ENCODE data around the gene CAMK2B.
"Not testable (repeated sequence)": the region's sequence is repeated elsewhere in the genome, so short reads cannot be mapped to it uniquely, and the experiment has no call there.

The CAMK2B gene

DNA sequence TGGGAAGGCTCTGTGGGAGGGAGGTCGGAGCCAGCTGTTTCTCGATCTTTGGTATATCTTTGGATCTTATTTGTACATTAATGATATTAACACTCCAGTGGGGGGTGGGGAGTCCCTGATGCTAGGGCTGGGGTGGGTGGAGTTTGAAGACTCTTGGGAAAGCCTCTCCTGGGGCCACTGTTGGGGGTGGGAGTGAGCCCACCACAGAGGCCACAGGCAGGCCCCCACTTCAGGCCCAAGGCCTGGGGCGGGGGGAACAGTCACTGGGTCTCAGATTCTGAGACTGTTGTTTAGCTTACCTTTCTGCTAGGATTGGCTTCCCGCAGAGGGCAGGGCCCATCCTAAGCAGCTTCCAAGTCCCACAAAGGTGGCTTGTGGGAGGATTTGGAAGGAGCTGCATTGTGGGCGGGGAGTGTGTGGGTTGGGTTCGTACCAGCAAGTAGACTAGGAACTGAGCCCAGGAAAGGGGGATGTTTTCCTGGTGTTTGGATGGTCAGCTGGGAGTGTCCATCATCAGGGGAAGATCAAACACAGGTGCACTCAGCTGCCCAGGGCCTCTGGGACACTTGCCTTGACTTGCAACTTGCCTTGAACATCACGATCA is 112.7 kb downstream of the CAMK2B start:
- no peak for DNase-seq

DNA sequence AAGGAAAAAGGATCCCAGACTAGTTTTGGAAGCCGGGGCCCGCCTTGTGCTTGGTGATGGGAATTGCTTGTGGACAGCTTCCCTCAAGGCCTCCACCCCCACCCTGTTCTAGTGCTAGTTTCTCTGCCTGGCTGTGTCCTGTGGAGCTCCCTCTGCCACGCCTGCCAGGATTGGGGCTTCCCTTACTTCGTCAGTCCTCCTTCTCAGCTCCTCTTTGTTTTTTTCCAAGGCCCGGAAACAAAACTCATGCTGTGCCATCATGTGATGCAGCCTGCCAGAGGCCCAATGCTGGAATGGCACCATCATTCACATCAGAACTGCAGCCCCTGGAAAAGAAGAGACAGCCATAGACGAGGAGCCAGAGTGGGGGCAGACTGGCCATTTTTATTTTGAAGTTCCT is 113.4 kb downstream of the CAMK2B start:
- DNase-seq = no peak

DNA sequence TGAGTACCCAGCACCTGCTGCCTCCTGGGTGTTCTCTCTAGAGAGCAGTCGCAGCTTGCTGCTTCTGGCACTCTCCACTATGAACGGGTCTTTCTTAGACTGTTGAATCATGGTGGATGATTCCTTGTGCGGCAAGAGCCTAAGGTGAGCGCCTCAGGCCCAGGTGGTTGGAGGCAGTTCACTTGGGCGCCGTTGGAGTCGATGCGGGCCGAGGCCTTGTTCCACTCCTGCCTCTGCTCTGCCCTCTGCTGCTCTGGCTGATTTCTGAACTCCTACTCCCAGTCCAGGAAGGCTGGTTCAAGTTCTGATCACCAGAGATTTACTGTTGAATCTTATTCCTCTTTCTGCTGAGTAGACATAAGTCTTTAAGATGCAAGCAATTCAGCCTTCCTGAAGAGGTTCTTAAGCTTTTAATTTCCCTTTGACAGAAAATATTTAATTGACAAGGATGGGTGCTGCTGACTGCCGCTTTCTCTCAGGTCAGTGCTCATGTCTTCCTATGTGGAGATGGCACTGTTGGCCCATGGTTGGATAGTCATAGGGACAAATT is 114.2 kb downstream of the CAMK2B start:
- DNase-seq = no peak

DNA sequence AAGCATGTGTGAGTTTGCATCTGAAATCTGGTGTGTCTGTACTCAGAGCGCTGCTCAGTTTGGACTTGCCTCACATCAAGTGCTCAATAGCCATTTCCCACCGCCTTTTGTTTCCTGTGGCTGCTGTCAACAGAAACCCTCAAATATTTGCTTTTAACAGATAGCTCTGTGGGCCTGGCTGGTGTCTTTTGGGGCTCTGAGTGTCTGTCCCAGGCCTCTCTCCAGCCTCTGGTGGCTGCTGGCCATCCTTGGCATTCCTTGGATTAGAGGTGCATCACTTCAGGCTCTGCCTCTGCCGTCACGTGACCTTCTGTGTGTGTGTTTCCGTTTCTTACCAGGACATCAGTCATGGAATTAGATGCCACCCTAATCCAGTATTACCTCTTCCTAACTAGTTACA is 115.3 kb downstream of the CAMK2B start:
- no peak for DNase-seq

DNA sequence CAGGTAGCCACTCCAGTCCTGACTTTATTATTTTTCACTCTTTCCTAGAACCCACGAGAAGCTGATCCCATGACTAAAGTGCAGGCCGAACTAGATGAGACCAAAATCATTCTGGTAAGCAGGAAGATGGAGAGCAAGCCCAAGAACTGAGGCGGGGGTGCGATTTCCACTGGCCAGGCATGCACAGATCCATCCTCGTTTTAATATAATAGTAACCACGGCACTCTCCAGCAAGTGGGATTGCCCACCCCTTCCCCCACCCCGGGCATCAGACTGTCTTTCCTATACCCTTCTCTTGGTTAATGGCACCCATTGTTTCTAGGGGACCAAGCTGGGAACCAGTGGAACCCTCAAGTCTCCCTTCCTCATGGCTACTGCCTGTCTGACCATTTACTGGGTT is 117.3 kb downstream of the CAMK2B start:
- DNase-seq = no peak

DNA sequence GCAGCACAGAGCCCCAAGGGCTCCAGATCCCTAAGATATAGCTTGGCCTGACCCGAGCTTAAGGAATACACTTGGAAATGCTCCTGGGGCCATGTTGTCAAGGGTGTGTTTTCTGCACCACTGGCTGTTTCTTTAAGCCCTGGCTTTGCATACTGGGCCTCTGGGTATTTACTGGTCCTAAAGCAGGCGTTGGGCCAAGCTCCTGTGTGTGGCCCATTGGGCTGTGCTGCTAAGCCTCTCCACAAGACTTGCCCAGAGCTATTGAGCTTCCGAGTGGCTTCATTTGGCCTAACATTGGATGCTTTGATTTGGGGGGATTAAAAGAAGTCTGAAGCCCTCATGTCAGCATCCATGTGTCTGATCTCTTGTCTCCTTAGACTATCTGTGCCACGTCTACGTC is 119.4 kb downstream of the CAMK2B start:
- DNase-seq = no peak

DNA sequence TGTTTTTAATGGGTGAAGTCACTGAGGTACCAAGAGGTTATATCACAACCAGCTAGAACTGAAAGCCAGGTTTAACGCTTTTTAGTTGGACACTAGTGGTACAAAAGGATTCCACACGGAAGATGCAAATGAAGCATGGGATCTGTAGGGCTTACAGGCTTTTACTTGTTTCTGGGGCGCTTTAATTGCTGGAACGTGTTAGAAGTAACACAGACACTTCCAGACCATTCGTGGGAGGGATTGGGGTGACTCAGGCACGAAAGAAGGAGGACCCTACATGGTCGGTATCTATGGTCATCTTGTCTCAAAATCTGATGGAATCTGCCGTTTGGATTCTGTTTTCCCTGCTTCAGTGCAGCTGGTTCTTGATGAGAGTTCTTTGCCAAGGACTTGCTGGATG is 123.6 kb downstream of the CAMK2B start:
- DNase-seq = no peak

DNA sequence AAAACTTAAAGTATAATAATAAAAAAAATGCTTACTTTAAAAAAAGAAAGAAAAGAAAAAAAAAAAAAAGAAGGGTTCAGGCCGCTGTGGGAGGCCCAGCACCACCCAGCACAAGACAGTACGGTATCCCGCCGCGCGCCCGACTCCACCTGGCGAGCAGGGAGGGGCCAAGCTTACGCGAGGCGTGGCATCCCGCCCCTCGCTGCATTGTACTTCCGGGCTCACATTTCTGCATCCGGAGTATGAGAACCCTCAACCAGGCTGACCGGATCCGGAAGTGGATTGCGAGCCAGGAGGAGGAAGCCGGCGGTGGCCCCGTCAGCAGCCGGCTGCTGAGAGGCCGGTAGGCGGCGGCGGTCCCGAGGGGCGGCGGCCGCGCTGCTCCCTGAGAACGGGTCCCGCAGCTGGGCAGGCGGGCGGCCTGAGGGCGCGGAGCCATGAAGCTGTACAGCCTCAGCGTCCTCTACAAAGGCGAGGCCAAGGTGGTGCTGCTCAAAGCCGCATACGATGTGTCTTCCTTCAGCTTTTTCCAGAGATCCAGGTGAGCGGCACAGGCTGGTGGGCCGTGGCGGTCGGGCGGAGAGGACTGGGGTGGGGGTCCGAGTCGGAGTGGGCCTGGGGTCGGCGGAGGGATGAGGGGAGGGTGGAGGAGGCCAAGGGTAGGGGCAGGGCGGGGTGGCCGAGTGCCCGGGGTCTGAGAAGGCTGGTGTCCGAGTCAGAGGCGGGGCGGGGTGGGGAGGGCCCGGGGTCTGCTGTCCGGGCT is 124.5 kb downstream of the CAMK2B start, which contains the start of gene YKT6:
Gene YKT6 (plus strand): TSS at position 280 of the 763 bp plus-strand sequence. CDS start 158 bp downstream, at position 438.
- DNase-seq = peak; percentile 93

DNA sequence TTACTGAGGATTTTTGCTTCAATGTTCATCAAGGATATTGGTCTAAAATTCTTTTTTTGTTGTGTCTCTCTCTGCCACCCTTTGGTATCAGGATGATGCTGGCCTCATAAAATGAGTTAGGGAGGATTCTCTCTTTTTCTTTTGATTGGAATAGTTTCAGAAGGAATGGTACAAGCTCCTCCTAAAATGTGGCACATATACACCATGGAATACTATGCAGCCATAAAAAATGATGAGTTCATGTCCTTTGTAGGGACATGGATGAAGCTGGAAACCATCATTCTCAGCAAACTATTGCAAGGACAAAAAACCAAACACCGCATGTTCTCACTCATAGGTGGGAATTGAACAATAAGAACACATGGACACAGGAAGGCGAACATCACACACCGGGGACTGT is 125.2 kb downstream of the CAMK2B start:
- not testable (repeated sequence) for DNase-seq

DNA sequence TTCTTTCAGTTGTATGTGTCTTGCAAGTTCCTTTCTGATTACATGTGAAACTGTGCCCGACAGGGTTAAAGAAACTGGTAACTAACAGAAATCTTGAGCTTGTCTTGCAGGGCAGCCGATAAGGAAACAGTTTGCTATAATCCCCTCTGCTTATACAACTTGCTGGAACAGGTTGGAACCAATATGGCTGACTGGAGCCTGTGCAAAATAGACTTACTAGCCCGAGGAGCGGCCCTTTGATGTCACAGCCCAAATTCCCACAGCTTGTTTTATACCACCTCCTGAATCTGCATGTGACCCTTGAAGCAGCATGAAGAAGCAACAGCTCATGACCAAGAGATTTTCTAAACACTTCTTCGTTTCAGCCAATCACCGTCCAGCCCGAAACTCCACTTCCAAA is 127.9 kb downstream of the CAMK2B start:
- no peak for DNase-seq

DNA sequence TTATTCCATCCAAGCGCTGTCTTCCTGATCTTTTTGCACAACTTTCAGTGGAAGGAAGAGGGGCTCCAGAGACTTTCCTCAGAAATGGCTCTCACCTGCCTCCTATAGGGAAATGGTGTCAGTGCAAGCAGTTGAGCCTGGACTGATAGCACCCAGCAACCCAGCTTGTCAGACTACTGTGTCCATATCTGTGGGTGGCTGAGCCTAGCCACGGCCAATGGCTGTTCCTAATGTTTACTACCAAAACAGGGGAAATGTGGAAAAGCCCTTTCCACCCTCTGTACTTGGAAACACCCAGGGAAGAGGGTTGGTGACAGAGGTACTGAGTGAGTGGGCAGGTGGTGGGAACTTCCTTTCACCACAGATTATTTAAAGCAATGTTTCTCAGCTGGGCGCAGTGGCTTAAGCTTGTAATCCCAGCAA is 128.9 kb downstream of the CAMK2B start:
- DNase-seq = no peak

DNA sequence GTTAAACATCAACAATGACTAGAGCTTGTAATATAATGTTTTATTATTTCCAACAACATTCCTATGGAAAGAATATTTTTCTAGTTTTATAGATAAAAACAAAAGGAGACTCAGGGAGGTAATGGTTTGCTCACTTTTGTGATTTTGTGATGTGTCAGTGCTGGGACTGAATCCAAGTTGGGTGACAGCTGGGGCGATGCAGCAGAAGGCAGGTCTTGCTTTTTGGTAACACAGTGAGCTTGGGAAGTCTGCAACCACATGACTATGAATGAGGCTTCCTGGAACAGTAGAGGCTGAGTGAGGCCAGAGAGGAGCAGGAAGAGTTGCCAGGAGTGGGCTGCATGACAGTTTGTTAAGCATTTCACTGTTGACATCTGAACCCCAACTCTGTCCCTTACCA is 129.5 kb downstream of the CAMK2B start:
- DNase-seq = no peak

DNA sequence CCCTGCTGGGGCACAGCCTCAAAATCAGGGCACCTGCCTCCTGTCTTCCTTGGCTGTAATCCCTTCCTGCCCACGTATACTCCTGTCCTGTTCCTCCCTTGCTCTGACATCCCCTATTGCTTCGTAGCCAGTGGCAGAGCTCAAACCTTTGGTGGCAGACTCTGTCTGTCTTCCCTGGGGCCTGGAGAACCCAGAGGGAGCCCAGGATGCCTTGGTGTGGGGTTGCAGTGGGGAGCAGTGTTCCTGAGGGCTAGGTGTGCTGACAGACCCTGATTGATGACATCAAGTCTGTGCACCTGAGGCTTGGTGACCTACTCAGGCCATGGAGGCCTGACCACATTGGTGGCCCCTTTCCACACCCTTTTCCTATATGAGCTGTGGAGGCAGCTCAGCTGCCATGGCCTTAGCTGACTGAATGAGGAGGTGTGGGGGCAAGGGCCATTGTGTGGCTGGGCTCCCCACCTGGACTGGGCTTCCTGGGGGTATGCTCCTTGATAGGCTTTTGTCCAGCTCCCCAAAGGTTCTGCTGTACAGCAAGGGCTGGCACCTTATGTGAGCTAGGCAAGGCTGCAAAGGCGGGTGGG is 130.7 kb downstream of the CAMK2B start:
- no peak for DNase-seq

DNA sequence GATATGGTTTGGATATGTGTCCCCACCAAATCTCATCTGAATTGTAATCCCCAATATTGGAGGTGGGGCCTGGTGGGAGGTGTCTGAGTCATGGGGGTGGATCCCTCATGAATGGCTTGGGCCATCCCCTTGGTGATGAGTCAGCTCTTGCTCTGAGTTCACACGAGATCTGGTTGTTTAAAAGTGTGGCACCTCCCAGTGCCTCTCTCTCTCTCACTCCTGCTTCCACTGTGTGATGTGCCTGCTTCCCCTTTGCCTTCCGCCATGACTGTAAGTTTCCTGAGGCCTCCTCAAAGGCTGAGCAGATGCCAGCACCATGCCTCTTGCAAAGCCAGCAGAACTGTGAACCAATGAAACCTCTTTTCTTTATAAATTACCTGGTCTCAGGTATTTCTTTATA is 131.3 kb downstream of the CAMK2B start:
- peak; percentile 39 for DNase-seq

DNA sequence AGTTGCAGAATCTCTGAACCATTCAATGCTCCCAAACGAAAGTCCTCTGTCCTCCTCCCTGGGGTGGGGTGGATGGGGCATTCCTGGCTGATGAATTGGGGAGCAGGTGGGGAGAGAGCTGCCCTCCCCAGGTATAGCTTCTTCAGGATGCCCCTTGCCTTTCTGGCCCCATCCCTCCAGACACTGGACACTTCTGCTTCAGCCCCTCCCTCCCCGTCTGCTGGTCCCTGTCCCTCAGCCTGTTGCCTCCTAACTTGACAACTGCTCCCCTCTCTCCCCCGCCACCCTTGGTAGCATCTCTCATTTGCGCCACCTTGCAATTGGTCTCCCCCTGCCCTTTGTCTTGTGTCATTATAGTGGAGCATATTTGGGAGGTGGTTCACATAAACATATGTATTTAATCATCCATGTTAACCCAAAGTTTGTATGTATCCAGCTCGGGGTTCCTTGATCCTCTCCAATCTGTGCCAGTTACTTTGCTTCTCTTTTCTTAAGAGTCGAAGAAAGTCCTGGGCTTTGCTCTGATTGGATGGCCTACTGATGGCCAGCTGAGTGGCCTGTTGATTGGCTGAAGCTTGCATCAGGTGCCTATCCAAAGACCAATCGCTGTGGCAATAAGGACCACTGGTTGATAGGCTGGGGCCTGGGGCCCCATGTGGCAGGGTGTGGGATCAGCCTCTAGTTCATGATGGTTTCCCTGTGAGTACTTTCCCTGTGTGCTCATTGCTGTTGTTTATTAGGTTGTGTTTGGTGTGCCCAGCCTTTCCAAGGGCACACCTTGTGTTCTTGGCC is 132.2 kb downstream of the CAMK2B start:
- DNase-seq = no peak

DNA sequence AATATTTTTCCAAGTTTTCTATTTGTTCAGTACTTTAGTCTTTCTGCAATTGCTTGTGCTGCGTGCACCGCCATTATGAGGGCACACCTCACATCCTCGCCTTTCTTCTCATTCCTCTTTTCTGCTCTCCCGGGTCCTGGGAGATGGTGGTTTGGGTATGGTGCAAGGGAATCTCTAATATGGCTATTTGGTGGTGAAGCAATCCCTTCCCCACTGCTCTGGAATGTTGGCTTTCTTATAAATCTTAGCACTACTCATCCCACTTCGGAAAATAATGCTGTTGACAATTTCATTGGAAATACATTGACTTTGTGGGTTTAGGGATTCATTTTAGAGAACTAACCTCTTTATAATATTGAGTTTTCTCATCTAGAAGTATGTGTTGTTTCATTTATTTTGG is 134.2 kb downstream of the CAMK2B start:
- DNase-seq = no peak

DNA sequence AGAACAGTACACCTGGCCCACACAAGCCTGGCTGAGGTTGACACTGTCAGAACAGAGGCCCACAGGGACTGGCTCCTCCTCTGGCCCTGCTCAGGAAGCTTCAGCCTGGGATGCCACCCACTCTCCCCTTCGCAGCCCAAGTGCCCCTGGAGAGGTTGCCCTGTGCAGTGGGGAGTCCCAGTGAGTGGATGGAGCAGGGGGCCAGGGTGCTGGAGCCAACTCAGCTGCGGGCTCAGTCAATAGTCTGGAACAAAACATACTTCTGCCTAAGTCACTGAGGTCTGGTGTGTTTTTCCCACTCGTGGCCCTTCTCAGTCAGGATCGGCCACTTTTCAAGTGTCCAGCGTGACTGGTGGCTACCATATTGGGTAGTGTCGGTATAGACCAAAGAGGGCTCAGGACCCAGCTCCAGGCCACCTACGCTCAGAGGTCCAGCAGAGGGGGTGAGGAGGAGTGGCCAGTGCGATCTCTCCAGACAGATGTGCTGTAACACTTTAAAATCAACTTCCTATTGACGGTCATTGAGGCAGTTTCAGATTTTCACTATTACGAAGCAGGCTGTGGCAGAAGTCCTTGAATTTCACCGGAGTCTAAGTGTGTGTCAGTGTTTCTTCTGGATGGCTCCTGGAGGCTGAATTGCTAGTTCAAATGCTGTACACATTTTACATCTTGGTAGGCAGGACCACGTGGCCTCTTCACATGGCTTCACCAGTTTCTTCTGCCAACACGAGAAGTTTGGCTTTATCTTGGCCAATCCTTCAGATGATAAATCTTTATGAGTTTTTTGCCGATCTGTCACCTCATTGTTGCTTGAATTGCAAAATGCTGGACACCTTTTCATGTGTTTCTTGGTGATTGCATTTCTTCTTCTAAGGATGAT is 135.2 kb downstream of the CAMK2B start:
- DNase-seq = no peak

DNA sequence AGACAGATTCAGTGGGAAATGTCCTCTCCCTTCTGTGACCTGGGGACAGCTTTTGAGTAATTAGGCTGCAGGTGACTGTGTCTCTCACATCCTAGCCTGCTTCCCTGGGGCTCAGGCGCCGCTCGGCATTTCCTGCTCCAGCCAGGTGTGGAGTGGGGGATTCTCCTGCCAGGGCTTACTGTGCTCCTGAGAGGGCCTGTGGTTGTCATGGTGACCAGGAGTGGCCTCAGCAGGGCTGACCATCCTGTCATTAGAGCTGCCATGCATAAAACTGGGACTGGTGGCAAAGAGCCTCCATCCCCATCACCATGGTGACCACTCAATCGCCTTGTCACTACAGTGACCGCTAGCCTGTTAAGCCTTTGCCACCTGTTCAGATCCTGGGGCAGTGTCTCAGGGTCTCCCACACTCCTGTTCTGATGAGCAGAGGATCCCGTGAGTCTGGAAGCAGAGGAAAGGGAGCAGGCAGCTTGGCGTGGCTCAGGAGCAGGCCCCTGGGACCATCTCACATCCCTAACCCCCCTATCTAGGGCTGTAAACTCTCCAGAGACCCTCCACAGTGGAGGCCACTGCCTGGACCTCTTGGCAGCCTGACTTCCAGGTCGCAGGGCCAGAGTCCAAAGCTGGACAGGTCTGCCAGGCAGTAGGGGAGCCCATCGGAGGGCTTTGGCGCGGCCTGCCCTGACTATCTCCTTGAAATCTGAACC is 136.0 kb downstream of the CAMK2B start, which contains the start of gene GCK:
Gene GCK (minus strand): TSS at position 154 of the 707 bp plus-strand sequence. CDS start 486 bp downstream, outside the sequence.
- DNase-seq = no peak

DNA sequence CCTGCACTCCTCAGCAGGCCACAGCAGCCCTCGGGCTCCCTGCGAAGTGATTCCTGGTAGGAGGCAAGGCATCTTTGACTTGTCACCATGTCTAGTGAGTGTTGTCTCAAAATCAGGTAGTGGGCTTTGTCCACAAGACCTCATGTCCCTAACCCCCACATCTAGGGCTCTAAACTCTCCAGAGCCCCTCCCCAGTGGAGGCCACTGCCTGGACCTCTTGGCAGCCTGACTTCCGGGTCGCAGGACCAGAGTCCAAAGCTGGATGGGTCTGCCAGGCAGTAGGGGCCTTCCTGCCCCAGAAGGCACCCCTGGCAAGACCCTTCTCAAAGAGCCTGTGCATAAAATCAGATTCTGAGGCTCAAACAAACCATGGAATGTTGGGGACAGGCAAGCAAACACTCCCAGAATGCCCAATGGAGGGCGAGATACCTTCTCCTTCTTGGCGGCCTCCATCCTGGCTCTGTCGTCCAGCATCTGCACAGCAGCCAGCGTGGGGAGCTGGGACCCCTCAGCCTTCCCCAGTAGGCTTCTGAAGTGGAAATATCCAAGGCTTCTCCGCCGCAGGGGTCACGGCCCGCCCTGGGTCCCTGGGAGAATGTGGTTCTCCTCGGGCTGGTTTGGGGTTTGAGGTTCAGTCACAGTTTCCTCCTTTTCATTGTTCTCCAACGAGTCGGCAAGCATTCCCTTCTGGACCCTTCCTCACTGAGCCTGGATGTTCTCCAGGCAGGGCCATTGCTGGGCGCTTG is 136.7 kb downstream of the CAMK2B start:
- DNase-seq = no peak

DNA sequence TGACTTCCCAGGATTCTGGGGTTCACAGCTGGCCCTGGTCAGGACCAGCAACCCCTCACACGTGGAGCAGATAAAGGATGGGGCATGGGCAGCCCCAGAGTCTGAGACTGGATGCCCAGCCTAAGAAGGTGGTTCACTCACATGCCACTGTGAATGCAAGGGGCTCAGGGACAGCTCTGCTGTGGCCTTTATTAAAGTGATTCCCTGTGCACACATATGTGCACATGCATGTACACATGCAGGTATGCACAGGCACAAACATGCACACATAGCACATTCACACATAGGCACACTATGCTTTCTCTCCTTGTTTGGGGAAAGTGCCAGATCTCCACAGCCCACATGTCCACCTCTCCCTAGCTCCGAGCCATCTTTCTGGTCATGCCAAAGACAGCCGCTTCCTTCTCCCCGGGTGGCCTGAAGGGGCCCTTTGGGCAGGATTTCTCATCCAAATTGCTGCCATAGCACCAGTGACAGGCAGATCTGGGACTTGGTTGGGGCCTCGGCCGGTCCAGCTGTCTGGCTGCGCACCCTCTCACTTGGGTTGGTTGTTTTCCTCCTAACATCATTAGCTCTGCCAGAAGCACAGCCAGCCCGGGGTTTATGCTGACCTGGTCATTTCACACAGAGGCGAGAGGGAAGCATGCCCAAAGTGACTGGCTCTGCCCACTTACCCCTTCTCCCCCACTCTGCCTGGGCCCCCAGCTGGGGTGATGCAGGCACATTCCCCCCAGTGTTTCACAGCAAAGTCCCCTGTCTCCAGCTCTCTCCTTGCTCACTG is 137.6 kb downstream of the CAMK2B start:
- DNase-seq = no peak

All from stimulated activated CD4-positive, alpha-beta T cell treated with anti-CD3 and anti-CD28 coated beads, Interleukin-12 subunit alpha, Interleukin-12 subunit beta, amount 100 ng/mL, for 4 hours (primary cell).